HCT116 (cell line): ENCODE results near the gene BAIAP2L1. TPM values are rescaled to one million over a fixed set of nuclear protein-coding genes. Genes with fewer than 3 reads are reported as not detected.

Experiments
- ATAC-seq: fragments of 200-7000 bp; cut with Tn5 transposase; 2 replicates; pipeline ENCODE4 v1.9.1; 2020; ENCODE audit warnings: mild to moderate bottlenecking, moderate library complexity
- BruUV-seq: library from RNA; stranded (reverse); fragments of 400-500 nt; replicated peaks from 2 replicates; lab custom pipeline; 2021; lab: Mats Ljungman, UMichigan
- CTCF ChIA-PET: fragments of 300-600 bp; sonication (Branson Sonifier 250); formaldehyde crosslinking; loops from one replicate; lab custom pipeline; 2021; ENCODE audit warnings: antibody characterized with exemption; lab: Charles Lee
- POLR2A ChIA-PET: fragments of 300-600, 350-600 bp; sonication (Branson Sonifier 250); formaldehyde crosslinking; loops from one replicate; lab custom pipeline; 2021; ENCODE audit warnings: antibody characterized with exemption; lab: Charles Lee
- RAD21 ChIA-PET, 2 experiments: fragments of 300-600 bp; sonication (Branson Sonifier 250); formaldehyde crosslinking; loops; one replicate each; lab custom pipeline; 2023; ENCODE audit warnings: low total read pairs in 2 of 2; ENCODE audit not compliant: uncharacterized antibody in 2 of 2, unreplicated experiment in 2 of 2, low non-redundant PET in 1 of 2; lab: Charles Lee
- DNase-seq: peaks from one replicate; pipeline ENCODE4 v3.0.0-alpha.2; 2010; ENCODE audit warnings: low read depth, low spot score
- H2AFZ ChIP-seq: fragments of 200-600 bp; shearing (Covaris generic), sonication (generic); 2 replicates; pipeline ENCODE4 v1.6.1; 2017; ENCODE audit warnings: low read depth, mixed run types, mixed read lengths, antibody characterized with exemption, low read length; ENCODE audit not compliant: poor library complexity, severe bottlenecking
- H3K27ac ChIP-seq: 2 replicates; pipeline ENCODE4 v1.5.1; 2012; ENCODE audit warnings: low read depth, low read length
- H3K27me3 ChIP-seq: fragments of 200-600 bp; sonication (generic); 2 replicates; pipeline ENCODE4 v1.6.1; 2016; ENCODE audit warnings: mixed run types, low read length, mixed read lengths; ENCODE audit not compliant: insufficient read depth
- H3K36me3 ChIP-seq, 2 experiments: fragments of 200-500 bp in 1 of 2; fragments of 200-600 bp in 1 of 2; sonication (Bioruptor generic) in 1 of 2; sonication (generic) in 1 of 2; 2 replicates each; pipeline versions ENCODE4 v1.5.1 to v1.6.1; 2014 to 2016; ENCODE audit warnings: low read length in 2 of 2, inconsistent platforms in 1 of 2, mixed read lengths in 1 of 2, mixed run types in 1 of 2; ENCODE audit not compliant: insufficient read depth in 2 of 2, control insufficient read depth in 1 of 2
- H3K4me1 ChIP-seq, 2 experiments: fragments of 200-600 bp in 1 of 2; sonication (generic) in 1 of 2; 2 replicates each; pipeline versions ENCODE4 v1.5.1 to v1.6.1; 2012 to 2017; ENCODE audit warnings: low read length in 2 of 2, inconsistent platforms in 1 of 2, mild to moderate bottlenecking in 1 of 2, mixed read lengths in 1 of 2, mixed run types in 1 of 2, moderate library complexity in 1 of 2; ENCODE audit not compliant: insufficient read depth in 2 of 2, control insufficient read depth in 1 of 2
- H3K4me2 ChIP-seq: fragments of 200-600 bp; sonication (generic); 2 replicates; pipeline ENCODE4 v1.6.1; 2017; ENCODE audit warnings: mixed run types, low read length, mixed read lengths
- H3K4me3 ChIP-seq, 2 experiments: fragments of 200-600 bp in 1 of 2; sonication (generic) in 1 of 2; replicated peaks in 1 of 2; 2 replicates each; pipeline ENCODE4 v1.5.1; 2011 to 2016; ENCODE audit warnings: low read length in 2 of 2, control low read depth in 1 of 2, low read depth in 1 of 2, mild to moderate bottlenecking in 1 of 2, mixed read lengths in 1 of 2, mixed run types in 1 of 2
- H3K79me2 ChIP-seq: fragments of 200-600 bp; sonication (generic); 2 replicates; pipeline ENCODE4 v1.6.1; 2017; ENCODE audit warnings: mild to moderate bottlenecking, mixed run types, low read length, moderate library complexity, mixed read lengths; ENCODE audit not compliant: insufficient read depth
- H3K9ac ChIP-seq: fragments of 200-600 bp; sonication (generic); 2 replicates; pipeline ENCODE4 v1.6.1; 2016; ENCODE audit warnings: low read length, mixed read lengths
- H3K9me2 ChIP-seq: fragments of 200-600 bp; sonication (generic), shearing (Covaris generic); 2 replicates; pipeline ENCODE4 v1.6.1; 2017; ENCODE audit warnings: mixed run types, mild to moderate bottlenecking, moderate library complexity; ENCODE audit not compliant: insufficient read depth
- H3K9me3 ChIP-seq, 2 experiments: fragments of 200-500 bp in 1 of 2; fragments of 200-600 bp in 1 of 2; sonication (Bioruptor generic) in 1 of 2; sonication (generic) in 1 of 2; 2 replicates each; pipeline ENCODE4 v1.6.1; 2014 to 2017; ENCODE audit warnings: low read length in 2 of 2, mixed read lengths in 2 of 2, inconsistent platforms in 1 of 2, low read depth in 1 of 2, mild to moderate bottlenecking in 1 of 2, mixed run types in 1 of 2, moderate library complexity in 1 of 2; ENCODE audit not compliant: control insufficient read depth in 1 of 2, insufficient read depth in 1 of 2
- H4K20me1 ChIP-seq: fragments of 200-600 bp; sonication (generic), shearing (Covaris generic); 2 replicates; pipeline ENCODE4 v1.6.1; 2017; ENCODE audit warnings: mixed run types, mild to moderate bottlenecking, moderate library complexity; ENCODE audit not compliant: insufficient read depth
- CEBPB ChIP-seq: IDR thresholded peaks from 2 replicates; pipeline ENCODE4 v1.6.1; 2012; ENCODE audit warnings: low read depth
- EZH2phosphoT487 ChIP-seq: fragments of 200-600 bp; IDR thresholded peaks from 2 replicates; pipeline ENCODE4 v1.6.1; 2018; ENCODE audit warnings: antibody characterized with exemption, borderline replicate concordance
- FOSL1 ChIP-seq: IDR thresholded peaks from 2 replicates; pipeline ENCODE4 v1.6.1; 2012; ENCODE audit warnings: low read depth
- JUND ChIP-seq: IDR thresholded peaks from 2 replicates; pipeline ENCODE4 v1.6.1; 2012
- POLR2A ChIP-seq: IDR thresholded peaks from 2 replicates; pipeline ENCODE4 v1.7.0; 2011; ENCODE audit warnings: borderline replicate concordance; ENCODE audit not compliant: insufficient read depth, insufficient read length; ENCODE audit errors: extremely low read depth
- POLR2AphosphoS5 ChIP-seq: IDR thresholded peaks from 2 replicates; pipeline ENCODE4 v1.6.1; 2011; ENCODE audit warnings: mild to moderate bottlenecking, low read depth, low read length, moderate library complexity
- RAD21 ChIP-seq: IDR thresholded peaks from 2 replicates; pipeline ENCODE4 v1.6.1; 2012; ENCODE audit warnings: low read depth, mild to moderate bottlenecking
- SIN3A ChIP-seq: IDR thresholded peaks from 2 replicates; pipeline ENCODE4 v1.6.1; 2012; ENCODE audit warnings: low read depth
- SP1 ChIP-seq: IDR thresholded peaks from 2 replicates; pipeline ENCODE4 v1.6.1; 2012; ENCODE audit warnings: low read depth
- SRF ChIP-seq: IDR thresholded peaks from 2 replicates; pipeline ENCODE4 v1.6.1; 2012; ENCODE audit warnings: low read depth
- YY1 ChIP-seq: IDR thresholded peaks from 2 replicates; pipeline ENCODE4 v1.6.1; 2011; ENCODE audit warnings: low read length, low read depth, moderate library complexity, mild to moderate bottlenecking; ENCODE audit not compliant: insufficient replicate concordance; ENCODE audit errors: extremely low read depth
- ZFX ChIP-seq: fragments of 450-650 bp; IDR thresholded peaks from 2 replicates; pipeline ENCODE4 v1.6.1; 2017
- ZNF274 ChIP-seq: fragments of 200-500 bp; sonication (Bioruptor generic); IDR thresholded peaks from 2 replicates; pipeline ENCODE4 v1.6.1; 2014; ENCODE audit warnings: mild to moderate bottlenecking, low read depth, low read length, inconsistent platforms
- intact Hi-C: fragments of 100-400 bp; cut with micrococcal nuclease; formaldehyde crosslinking; loops from 2 replicates; pipeline ENCODE4 v1.10.0; 2022
- total RNA-seq: library from RNA; stranded (reverse); gene quantifications from one replicate; pipeline ENCODE4 v1.2.1, GENCODE V29; 2021; ENCODE audit not compliant: unreplicated experiment
- TF ChIP-seq, protein P1 (sequence below): IDR thresholded peaks from 2 replicates; pipeline ENCODE4 v1.6.1; 2012
- TF ChIP-seq, protein P2 (sequence below): IDR thresholded peaks from 2 replicates; pipeline ENCODE4 v1.6.1; 2012; ENCODE audit warnings: low read depth
- TF ChIP-seq, protein P3 (sequence below): IDR thresholded peaks from 2 replicates; pipeline ENCODE4 v1.6.1; 2012

BAIAP2L1 gene
- total RNA-seq, 1 experiment from 2014 or later: 61.2 TPM

DNA sequence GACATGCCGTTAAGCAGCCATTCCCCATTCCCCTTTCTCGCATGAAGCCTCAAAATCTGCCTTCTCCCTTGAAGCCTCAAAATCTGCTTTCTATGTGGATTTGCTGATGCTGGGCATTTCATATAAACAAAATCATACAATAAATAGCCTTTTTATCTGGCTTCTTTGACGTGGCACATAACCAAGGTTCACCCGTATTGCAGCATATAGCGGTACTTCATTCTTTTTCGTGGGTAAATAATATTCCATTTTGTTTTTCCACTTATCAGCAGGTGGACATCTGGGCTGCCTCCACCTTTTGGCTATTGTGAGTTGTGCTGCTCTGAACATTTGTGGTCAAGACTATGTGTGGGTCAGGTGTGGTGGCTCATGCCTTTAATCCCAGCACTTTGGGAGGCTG, 62.4 kb downstream of the BAIAP2L1 start:
- TF ChIP-seq RAD21 (no peak), CEBPB (no peak), POLR2AphosphoS5 (no peak), SRF (no peak), JUND (no peak), POLR2A (no peak), FOSL1 (no peak), ZFX (no peak), ZNF274 (no peak), SP1 (no peak), EZH2phosphoT487 (no peak)
- TF ChIP-seq, protein P1, sequence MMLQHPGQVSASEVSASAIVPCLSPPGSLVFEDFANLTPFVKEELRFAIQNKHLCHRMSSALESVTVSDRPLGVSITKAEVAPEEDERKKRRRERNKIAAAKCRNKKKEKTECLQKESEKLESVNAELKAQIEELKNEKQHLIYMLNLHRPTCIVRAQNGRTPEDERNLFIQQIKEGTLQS: no peak
- ATAC-seq: no peak
- intact Hi-C loops: no loop called here
- 0 out of 4 replicates have a peak, but pooled peaks cover 0 to 4% of the 10 kb centered on the region in 2 experiments for H3K36me3 ChIP-seq
- RAD21 ChIA-PET: no interaction called here
- H2AFZ ChIP-seq: no peak overlapping the region
- no peaks in the 10 kb centered on the region for H3K9me3 ChIP-seq
- H3K27me3 ChIP-seq: no peaks in the 10 kb centered on the region
- no peak overlapping the region for H3K4me2 ChIP-seq
- no peak overlapping the region for H3K4me3 ChIP-seq
- no peak overlapping the region for H3K27ac ChIP-seq
- POLR2A ChIA-PET: no interaction called here
- 0 out of 2 replicates have a peak, but pooled peaks cover 6% of the 10 kb centered on the region for H4K20me1 ChIP-seq
- H3K4me1 ChIP-seq: peaks cover 7 to 32% of the 10 kb centered on the region in 2 experiments; a peak in 3 of 4 replicates
- CTCF ChIA-PET: no interaction called here
- no peak for DNase-seq
- H3K79me2 ChIP-seq: peaks cover 39% of the 10 kb centered on the region
- H3K9ac ChIP-seq: no peak overlapping the region
- no TSS peak for BruUV-seq
- H3K9me2 ChIP-seq: no peaks in the 10 kb centered on the region

DNA sequence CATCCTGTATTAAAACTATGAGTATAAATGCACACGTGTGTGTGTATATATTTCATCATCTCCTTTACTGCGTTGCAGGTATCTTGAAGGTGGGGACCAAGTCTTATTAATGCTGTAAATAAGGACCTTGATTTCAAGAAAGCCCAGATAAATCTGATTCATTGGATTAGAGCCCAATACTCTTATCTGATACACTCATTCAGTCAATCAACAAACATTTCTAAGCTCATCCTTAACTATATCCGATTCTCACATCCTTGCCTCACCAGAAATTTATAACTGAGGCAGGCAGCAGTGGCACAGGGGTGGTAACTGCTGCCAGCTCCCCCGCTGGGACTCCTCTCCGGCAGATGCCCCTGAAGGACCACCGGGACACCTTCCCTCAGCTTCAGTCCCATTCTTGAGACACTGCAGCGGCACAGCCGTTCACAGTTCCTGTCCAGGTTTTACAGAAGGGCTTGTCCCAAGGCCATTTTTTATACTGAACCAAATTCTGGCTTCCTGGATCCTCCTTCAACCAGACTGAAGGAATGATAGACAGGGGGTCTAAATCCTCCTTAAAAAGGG, 65.4 kb downstream of the BAIAP2L1 start:
- peaks cover 0 to 9% of the 10 kb centered on the region in 2 experiments; a peak in 1 of 4 replicates for H3K36me3 ChIP-seq
- no peak overlapping the region for H3K4me2 ChIP-seq
- no peak overlapping the region for H3K27ac ChIP-seq
- no TSS peak for BruUV-seq
- H3K4me1 ChIP-seq: peaks cover 7 to 31% of the 10 kb centered on the region in 2 experiments; a peak in 3 of 4 replicates
- ChIA-PET CTCF (no interaction called here), RAD21 (no interaction called here), POLR2A (no interaction called here)
- no peak for ATAC-seq
- no peak for DNase-seq
- H3K27me3 ChIP-seq: no peaks in the 10 kb centered on the region
- H2AFZ ChIP-seq: no peak overlapping the region
- no peak overlapping the region for H3K4me3 ChIP-seq
- 0 out of 2 replicates have a peak, but pooled peaks cover 3% of the 10 kb centered on the region for H4K20me1 ChIP-seq
- H3K9me3 ChIP-seq: 0 out of 4 replicates have a peak, but pooled peaks cover 0 to 6% of the 10 kb centered on the region in 2 experiments
- intact Hi-C loops: no loop called here
- H3K9me2 ChIP-seq: no peaks in the 10 kb centered on the region
- H3K79me2 ChIP-seq: peaks cover 30% of the 10 kb centered on the region
- no peak overlapping the region for H3K9ac ChIP-seq
- no peak for TF ChIP-seq FOSL1
- TF ChIP-seq, protein P2, sequence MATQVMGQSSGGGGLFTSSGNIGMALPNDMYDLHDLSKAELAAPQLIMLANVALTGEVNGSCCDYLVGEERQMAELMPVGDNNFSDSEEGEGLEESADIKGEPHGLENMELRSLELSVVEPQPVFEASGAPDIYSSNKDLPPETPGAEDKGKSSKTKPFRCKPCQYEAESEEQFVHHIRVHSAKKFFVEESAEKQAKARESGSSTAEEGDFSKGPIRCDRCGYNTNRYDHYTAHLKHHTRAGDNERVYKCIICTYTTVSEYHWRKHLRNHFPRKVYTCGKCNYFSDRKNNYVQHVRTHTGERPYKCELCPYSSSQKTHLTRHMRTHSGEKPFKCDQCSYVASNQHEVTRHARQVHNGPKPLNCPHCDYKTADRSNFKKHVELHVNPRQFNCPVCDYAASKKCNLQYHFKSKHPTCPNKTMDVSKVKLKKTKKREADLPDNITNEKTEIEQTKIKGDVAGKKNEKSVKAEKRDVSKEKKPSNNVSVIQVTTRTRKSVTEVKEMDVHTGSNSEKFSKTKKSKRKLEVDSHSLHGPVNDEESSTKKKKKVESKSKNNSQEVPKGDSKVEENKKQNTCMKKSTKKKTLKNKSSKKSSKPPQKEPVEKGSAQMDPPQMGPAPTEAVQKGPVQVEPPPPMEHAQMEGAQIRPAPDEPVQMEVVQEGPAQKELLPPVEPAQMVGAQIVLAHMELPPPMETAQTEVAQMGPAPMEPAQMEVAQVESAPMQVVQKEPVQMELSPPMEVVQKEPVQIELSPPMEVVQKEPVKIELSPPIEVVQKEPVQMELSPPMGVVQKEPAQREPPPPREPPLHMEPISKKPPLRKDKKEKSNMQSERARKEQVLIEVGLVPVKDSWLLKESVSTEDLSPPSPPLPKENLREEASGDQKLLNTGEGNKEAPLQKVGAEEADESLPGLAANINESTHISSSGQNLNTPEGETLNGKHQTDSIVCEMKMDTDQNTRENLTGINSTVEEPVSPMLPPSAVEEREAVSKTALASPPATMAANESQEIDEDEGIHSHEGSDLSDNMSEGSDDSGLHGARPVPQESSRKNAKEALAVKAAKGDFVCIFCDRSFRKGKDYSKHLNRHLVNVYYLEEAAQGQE: no peak
- TF ChIP-seq SIN3A: no peak
- no peak for TF ChIP-seq YY1
- TF ChIP-seq, protein P3, sequence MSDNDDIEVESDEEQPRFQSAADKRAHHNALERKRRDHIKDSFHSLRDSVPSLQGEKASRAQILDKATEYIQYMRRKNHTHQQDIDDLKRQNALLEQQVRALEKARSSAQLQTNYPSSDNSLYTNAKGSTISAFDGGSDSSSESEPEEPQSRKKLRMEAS: no peak
- no peak for TF ChIP-seq POLR2A
